B cell (primary cell): ENCODE results near the gene CCM2. TPM values are rescaled to one million over a fixed set of nuclear protein-coding genes. Genes with fewer than 3 reads are reported as not detected.
A peak's percentile ranks its signal among the peaks of the same experiment; 100 is the strongest.

Source experiments
- ATAC-seq: fragments of 200-7000 bp; cut with Tn5 transposase; one replicate; pipeline ENCODE4 v1.10.0; 2021; ENCODE audit warnings: low read depth, mild to moderate bottlenecking, moderate number of reproducible peaks, moderate library complexity
- CTCF ChIA-PET: fragments of 350-600 bp; sonication (Branson Sonifier 250); formaldehyde crosslinking; loops from one replicate; lab custom pipeline; 2021; ENCODE audit warnings: antibody characterized with exemption, inconsistent platforms; lab: Charles Lee
- POLR2A ChIA-PET: fragments of 350-600 bp; sonication (Branson Sonifier 250); formaldehyde crosslinking; loops from one replicate; lab custom pipeline; 2021; ENCODE audit warnings: antibody characterized with exemption; lab: Charles Lee
- DNase-seq: peaks from one replicate; pipeline ENCODE4 v3.0.0; 2013
- H2AFZ ChIP-seq: 2 replicates; pipeline ENCODE4 v1.6.1; 2012; ENCODE audit warnings: mild to moderate bottlenecking, low read depth, low read length; ENCODE audit not compliant: insufficient read depth, poor library complexity, severe bottlenecking
- H3K27ac ChIP-seq, 2 donors: 1 replicate in 1 of 2; 2 replicates in 1 of 2; pipeline ENCODE4 v1.5.1; 2012 to 2013; ENCODE audit warnings: low read length in 2 of 2, mild to moderate bottlenecking in 2 of 2, moderate library complexity in 1 of 2
- H3K27me3 ChIP-seq, 4 experiments: fragments of 200-600 bp in 1 of 4; sonication (generic) in 1 of 4; replicated peaks in 1 of 4; 1 replicate in 2 of 4; 2 replicates in 2 of 4; pipeline versions ENCODE4 v1.6.1 to v1.7.0; 2013 to 2016; ENCODE audit warnings: low read length in 3 of 4, mild to moderate bottlenecking in 2 of 4, mixed read lengths in 1 of 4, moderate library complexity in 1 of 4; ENCODE audit not compliant: insufficient read depth in 4 of 4, control insufficient read depth in 3 of 4; ENCODE audit errors: control extremely low read depth in 1 of 4
- H3K36me3 ChIP-seq, 2 experiments: replicated peaks in 1 of 2; 1 replicate in 1 of 2; 2 replicates in 1 of 2; pipeline versions ENCODE4 v1.6.1 to v1.7.1; 2013; ENCODE audit warnings: low read length in 1 of 2; ENCODE audit not compliant: insufficient read depth in 2 of 2, control insufficient read depth in 1 of 2; ENCODE audit errors: control extremely low read depth in 1 of 2, extremely low read depth in 1 of 2
- H3K4me1 ChIP-seq, 2 donors: fragments of 200-600 bp in 1 of 2; sonication (generic) in 1 of 2; 1 replicate in 1 of 2; 2 replicates in 1 of 2; pipeline versions ENCODE4 v1.5.1 to v1.6.1; 2013 to 2017; ENCODE audit warnings: low read length in 2 of 2; ENCODE audit not compliant: control insufficient read depth in 2 of 2, insufficient read depth in 2 of 2
- H3K4me2 ChIP-seq: replicated peaks from 2 replicates; pipeline ENCODE3; 2012; ENCODE audit warnings: mild to moderate bottlenecking, low read depth, low read length; ENCODE audit not compliant: poor library complexity, severe bottlenecking
- H3K4me3 ChIP-seq, 5 experiments: fragments of 200-600 bp in 1 of 5; sonication (generic) in 1 of 5; 1 replicate in 3 of 5; 2 replicates in 2 of 5; pipeline versions ENCODE4 v1.5.1 to v1.7.0; 2011 to 2016; ENCODE audit warnings: low read length in 4 of 5, mild to moderate bottlenecking in 4 of 5, low read depth in 2 of 5, control low read depth in 1 of 5, moderate library complexity in 1 of 5; ENCODE audit not compliant: insufficient read depth in 1 of 5; ENCODE audit errors: control extremely low read depth in 1 of 5, extremely low read depth in 1 of 5
- H3K79me2 ChIP-seq: fragments of 200-600 bp; sonication (generic); one replicate; pipeline ENCODE4 v1.6.0; 2016; ENCODE audit warnings: low read length; ENCODE audit not compliant: control insufficient read depth, insufficient read depth
- H3K9ac ChIP-seq: fragments of 200-600 bp; sonication (generic); 2 replicates; pipeline ENCODE4 v1.6.1; 2017; ENCODE audit warnings: mild to moderate bottlenecking, low read length, moderate library complexity
- H3K9me3 ChIP-seq, 3 donors: one replicate each; pipeline versions ENCODE4 v1.6.1 to v1.7.1; 2013; ENCODE audit warnings: low read length in 2 of 3; ENCODE audit not compliant: control insufficient read depth in 2 of 3, insufficient read depth in 1 of 3; ENCODE audit errors: control extremely low read depth in 1 of 3
- H4K20me1 ChIP-seq: 2 replicates; pipeline ENCODE4 v1.6.0; 2012; ENCODE audit warnings: mild to moderate bottlenecking, low read length; ENCODE audit not compliant: insufficient read depth, control insufficient read depth, poor library complexity, severe bottlenecking
- H3K27ac Mint-ChIP-seq: one replicate; pipeline ENCODE4 v1.8.0; 2021; ENCODE audit warnings: mixed read lengths
- H3K27me3 Mint-ChIP-seq: one replicate; pipeline ENCODE4 v1.8.0; 2021; ENCODE audit warnings: mixed read lengths
- H3K4me1 Mint-ChIP-seq: one replicate; pipeline ENCODE4 v1.8.0; 2021; ENCODE audit warnings: mixed read lengths
- H3K4me3 Mint-ChIP-seq: one replicate; pipeline ENCODE4 v1.8.0; 2021; ENCODE audit warnings: mixed read lengths
- H3K9me3 Mint-ChIP-seq: one replicate; pipeline ENCODE4 v1.8.0; 2022; ENCODE audit warnings: mixed read lengths; ENCODE audit not compliant: insufficient read depth
- CTCF ChIP-seq: fragments of 200-600 bp; IDR thresholded peaks from one replicate; pipeline ENCODE4 v1.8.0; 2022; ENCODE audit warnings: antibody characterized with exemption, mild to moderate bottlenecking
- EZH2 ChIP-seq: IDR thresholded peaks from 2 replicates; pipeline ENCODE4 v1.6.1; 2012; ENCODE audit warnings: borderline replicate concordance, low read depth, mild to moderate bottlenecking, moderate library complexity, low read length; ENCODE audit not compliant: insufficient read depth, poor library complexity, severe bottlenecking
- WGBS: methylation state at CpG from one replicate; pipeline ENCODE4 v1.1.5; 2013; ENCODE audit warnings: missing lambda C conversion rate; ENCODE audit not compliant: insufficient coverage; 5-methylcytosine and 5-hydroxymethylcytosine counted together
- intact Hi-C: fragments of 100-400 bp; cut with micrococcal nuclease; formaldehyde crosslinking; loops from one replicate; pipeline ENCODE4 v1.10.0; 2022
- polyA plus RNA-seq: library from polyadenylated mRNA; depleted of rRNA; stranded (reverse); fragments of >200 nt; gene quantifications from 2 replicates; pipeline ENCODE4 v1.2.3, GENCODE V29; 2012
- total RNA-seq, 2 donors: library from RNA; stranded (reverse); fragments of 120-200 nt in 1 of 2; gene quantifications; 1 replicate in 1 of 2; 2 replicates in 1 of 2; pipeline versions ENCODE4 v1.2.3 to v1.2.4, GENCODE V29; 2013 to 2022

CCM2 gene
- total and polyA plus RNA-seq, 2 donors (not counting 1 experiment from before 2014, with no cell fraction given), result 150 to 201 TPM

DNA sequence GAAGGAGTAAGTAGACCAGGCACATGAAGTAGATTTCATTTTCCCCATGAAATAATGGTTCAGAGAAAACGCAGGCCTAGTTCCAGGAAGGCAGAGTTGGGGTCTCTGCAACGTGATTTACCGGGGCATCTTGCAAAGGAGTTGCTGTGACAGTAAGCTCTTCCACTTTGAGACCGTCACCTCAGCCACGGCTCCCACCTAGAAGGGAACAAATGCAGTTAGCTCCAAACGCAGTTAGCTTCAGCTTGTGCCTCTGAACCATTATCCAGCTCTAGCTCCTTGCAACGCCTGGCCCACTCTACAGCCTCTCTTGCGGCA is 14.1 kb upstream of the CCM2 start:
- Mint-ChIP-seq H3K27ac (peak overlapping the region; percentile 98), H3K9me3 (no peaks in the 10 kb centered on the region), H3K27me3 (no peaks in the 10 kb centered on the region), H3K4me3 (peak overlapping the region; percentile 98), H3K4me1 (peaks cover 55% of the 10 kb centered on the region)
- H3K4me1 ChIP-seq, result peaks cover 35 to 45% of the 10 kb centered on the region in 2 donors
- peak overlapping the region; percentile 81 for H2AFZ ChIP-seq
- H3K27ac ChIP-seq, result peak overlapping the region; percentile 97 to 98
- H3K4me3 ChIP-seq, result peak overlapping the region; percentile 36 to 92 (median 73)
- no peaks in the 10 kb centered on the region for H3K9me3 ChIP-seq
- H3K9ac ChIP-seq, result peak overlapping the region; percentile 78
- H3K79me2 ChIP-seq, result peaks cover 22% of the 10 kb centered on the region
- peak overlapping the region; percentile 90 for H3K4me2 ChIP-seq
- intact Hi-C loops, result loop anchor here (1.0 to 5.0 kb wide), 7 partner anchors 8 to 404 kb away; partner anchors contain the start of genes H2AZ2, PPIA and TMED4
- CTCF ChIA-PET, result interaction anchor here (4.0 kb wide), 1 partner anchor 13 kb away, joined by 14 read pairs; no protein-coding TSS in a partner anchor
- H3K36me3 ChIP-seq, result peaks cover 0 to 44% of the 10 kb centered on the region in 2 experiments
- H3K27me3 ChIP-seq, result no peaks in the 10 kb centered on the region
- TF ChIP-seq EZH2 (no peak), CTCF (no peak)
- H4K20me1 ChIP-seq, result no peaks in the 10 kb centered on the region
- POLR2A ChIA-PET, result interaction anchor here (0.7 to 1.3 kb wide), 5 partner anchors 11 to 42 kb away, joined by 3 to 6 read pairs (median 3); no protein-coding TSS in a partner anchor
- 5% methylated on average over 8 of the region's 8 CpGs for WGBS
- DNase-seq, result no peak
- ATAC-seq, result no peak

- CTCF ChIA-PET, result interaction anchor here (1.6 to 4.0 kb wide), 2 partner anchors 13 to 15 kb away, joined by 4 to 14 read pairs; no protein-coding TSS in a partner anchor
- DNase-seq (peak; percentile 98), ATAC-seq (peak; percentile 94)
- H3K4me2 ChIP-seq, result peak overlapping the region; percentile 90
- peaks cover 22% of the 10 kb centered on the region for H3K79me2 ChIP-seq
- H3K27me3 Mint-ChIP-seq, result no peaks in the 10 kb centered on the region
- H4K20me1 ChIP-seq, result no peaks in the 10 kb centered on the region
- H3K4me3 ChIP-seq, result peak overlapping the region; percentile 62 to 92 (median 73)
- peak overlapping the region; percentile 78 for H3K9ac ChIP-seq
- peak overlapping the region; percentile 98 for H3K4me3 Mint-ChIP-seq
- peaks cover 29 to 39% of the 10 kb centered on the region in 2 donors for H3K4me1 ChIP-seq
- H3K4me1 Mint-ChIP-seq, result peaks cover 51% of the 10 kb centered on the region
- H2AFZ ChIP-seq, result peak overlapping the region; percentile 81
- peak overlapping the region; percentile 98 for H3K27ac Mint-ChIP-seq
- no peaks in the 10 kb centered on the region for H3K9me3 ChIP-seq
- TF ChIP-seq CTCF, result no peak
- TF ChIP-seq EZH2, result no peak
- WGBS, result under 1% methylated on average over 66 of the region's 68 CpGs
- peak overlapping the region; percentile 97 to 98 for H3K27ac ChIP-seq
- H3K27me3 ChIP-seq, result no peaks in the 10 kb centered on the region
- H3K9me3 Mint-ChIP-seq, result no peaks in the 10 kb centered on the region
- peaks cover 0 to 43% of the 10 kb centered on the region in 2 experiments for H3K36me3 ChIP-seq
- intact Hi-C loops, result loop anchor here (1.0 to 5.0 kb wide), 7 partner anchors 8 to 404 kb away; partner anchors contain the start of genes H2AZ2, PPIA and TMED4
- POLR2A ChIA-PET, result interaction anchor here (0.6 to 2.0 kb wide), 9 partner anchors 7 to 41 kb away, joined by 3 to 6 read pairs (median 4); partner anchors contain the start of gene MYO1G
Measured at GRCh38 chr7:44986218-44987053, 13.6 kb upstream of the CCM2 start.
